Measurements from ENCODE around the gene NFE2L3. TPM values are rescaled to one million over a fixed set of nuclear protein-coding genes. Genes with fewer than 3 reads are reported as not detected.

The NFE2L3 gene
- total and polyA plus RNA-seq, 8 donors, result 1.2 to 10.3 (median 2.4) TPM

DNA sequence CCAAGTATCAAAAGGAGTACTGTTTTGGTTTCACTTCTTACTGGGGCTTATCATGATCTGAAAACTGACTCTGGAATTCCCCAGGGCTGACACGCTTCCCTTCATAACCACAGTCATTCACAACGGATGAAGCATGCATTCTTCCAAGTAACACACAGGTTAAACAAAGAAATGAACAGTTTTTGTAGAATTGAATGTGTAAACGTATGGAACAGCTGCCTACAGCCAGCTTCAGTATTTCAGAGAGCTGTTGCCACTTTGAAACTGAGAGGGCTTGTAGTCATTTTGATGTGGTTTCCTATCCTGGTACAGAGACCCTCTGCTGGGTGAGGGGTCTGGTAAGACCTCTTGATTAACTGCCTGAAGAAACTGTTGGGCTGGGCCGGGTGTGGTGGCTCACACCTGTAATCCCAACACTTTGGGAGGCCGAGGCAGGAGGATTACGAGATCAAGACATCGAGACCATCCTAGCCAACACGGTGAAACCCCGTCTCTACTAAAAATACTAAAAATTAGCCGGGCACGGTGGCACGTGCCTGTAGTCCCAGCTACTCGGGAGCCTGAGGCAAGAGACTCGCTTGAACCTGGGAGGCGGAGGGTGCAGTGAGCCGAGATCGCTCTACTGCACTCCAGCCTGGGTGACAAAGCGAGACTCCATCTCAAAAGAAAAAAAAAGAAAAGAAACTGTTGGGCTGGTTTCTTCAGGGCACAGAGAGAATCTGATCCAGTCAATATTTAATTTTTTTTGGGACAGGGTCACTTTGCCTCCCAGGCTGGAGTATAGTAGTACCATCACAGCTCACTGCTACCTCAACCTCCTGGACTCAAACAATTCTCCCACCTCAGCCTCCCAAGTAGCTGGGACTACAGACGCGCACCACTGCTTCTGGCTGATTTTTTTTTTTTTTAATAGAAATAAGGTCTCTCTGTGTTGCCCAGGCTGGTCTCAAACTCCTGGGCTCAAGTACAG, 4.7 kb downstream of the NFE2L3 start:
- ATAC-seq, result peak in 3 of 4 donors; percentile 17 to 62 (median 62)
- intact Hi-C loops (cut with DNase I), result no loop called here

DNA sequence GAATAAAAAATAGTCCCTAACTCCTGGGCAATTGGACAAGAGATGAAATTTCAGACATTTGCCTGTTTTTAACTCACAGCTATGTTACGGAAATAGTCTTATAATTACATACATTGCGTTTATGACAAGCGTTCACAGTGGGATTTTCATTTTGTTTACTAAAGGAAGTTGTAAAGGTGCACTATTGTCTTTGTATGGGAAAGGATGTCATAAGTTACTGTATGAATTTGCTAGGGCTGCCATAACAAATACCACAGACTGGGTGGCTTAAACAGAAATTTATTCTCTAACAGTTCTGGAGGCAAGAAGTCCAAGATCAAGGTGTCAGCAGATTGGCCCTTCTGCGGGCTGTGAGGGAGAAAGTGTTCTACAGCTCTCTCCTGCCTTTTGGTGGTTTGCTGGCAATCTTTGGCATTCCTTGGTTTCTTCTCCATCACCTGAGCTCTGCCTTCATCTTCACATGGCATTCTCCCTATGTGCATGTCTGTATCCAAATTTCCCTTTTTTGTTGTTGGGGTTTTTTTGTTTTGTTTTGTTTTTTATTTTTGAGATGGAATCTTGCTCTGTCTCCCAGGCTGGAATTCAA, 5.6 kb downstream of the NFE2L3 start:
- no peak for FAIRE-seq
- H3K27ac ChIP-seq, result peak overlapping the region in 1 of 4 donors; percentile 74
- TF ChIP-seq, protein P1, sequence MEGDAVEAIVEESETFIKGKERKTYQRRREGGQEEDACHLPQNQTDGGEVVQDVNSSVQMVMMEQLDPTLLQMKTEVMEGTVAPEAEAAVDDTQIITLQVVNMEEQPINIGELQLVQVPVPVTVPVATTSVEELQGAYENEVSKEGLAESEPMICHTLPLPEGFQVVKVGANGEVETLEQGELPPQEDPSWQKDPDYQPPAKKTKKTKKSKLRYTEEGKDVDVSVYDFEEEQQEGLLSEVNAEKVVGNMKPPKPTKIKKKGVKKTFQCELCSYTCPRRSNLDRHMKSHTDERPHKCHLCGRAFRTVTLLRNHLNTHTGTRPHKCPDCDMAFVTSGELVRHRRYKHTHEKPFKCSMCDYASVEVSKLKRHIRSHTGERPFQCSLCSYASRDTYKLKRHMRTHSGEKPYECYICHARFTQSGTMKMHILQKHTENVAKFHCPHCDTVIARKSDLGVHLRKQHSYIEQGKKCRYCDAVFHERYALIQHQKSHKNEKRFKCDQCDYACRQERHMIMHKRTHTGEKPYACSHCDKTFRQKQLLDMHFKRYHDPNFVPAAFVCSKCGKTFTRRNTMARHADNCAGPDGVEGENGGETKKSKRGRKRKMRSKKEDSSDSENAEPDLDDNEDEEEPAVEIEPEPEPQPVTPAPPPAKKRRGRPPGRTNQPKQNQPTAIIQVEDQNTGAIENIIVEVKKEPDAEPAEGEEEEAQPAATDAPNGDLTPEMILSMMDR (IDR thresholded peaks at IDR 0.05), result no peak
- DNase-seq, result no peak
- no peaks in the 10 kb centered on the region for H3K27me3 ChIP-seq
- H3K36me3 ChIP-seq, result no peaks in the 10 kb centered on the region
- no peak for ATAC-seq
- intact Hi-C loops (cut with DNase I), result no loop called here
- 90 to 91% methylated on average over 4 of the region's 4 CpGs for WGBS, 2 donors
- peaks cover 0 to 29% (median 0%) of the 10 kb centered on the region in 3 donors for H3K4me1 ChIP-seq
- H3K9me3 ChIP-seq, result no peaks in the 10 kb centered on the region
- H3K4me3 ChIP-seq, result no peak overlapping the region

More for the DNA sequence above, 4.7 kb downstream of the NFE2L3 start:
- Histone ChIP-seq H3K27ac (peak overlapping the region in 2 of 4 donors; percentile 74), H3K27me3 (no peaks in the 10 kb centered on the region), H3K9me3 (no peaks in the 10 kb centered on the region), H3K4me3 (no peak overlapping the region), H3K4me1 (peaks cover 0 to 29% (median 0%) of the 10 kb centered on the region in 3 donors), H3K36me3 (no peaks in the 10 kb centered on the region)
- FAIRE-seq (no peak), DNase-seq (no peak)
- 80 to 84% methylated on average over 20 of the region's 20 CpGs for WGBS, 2 donors
- TF ChIP-seq, protein P1 (IDR thresholded peaks at IDR 0.05), result no peak

- WGBS, 2 donors, result 58 to 64% methylated on average over 2 of the region's 2 CpGs
Observed at GRCh38 chr7:26159243-26159642, 7.2 kb downstream of the NFE2L3 start.

DNA sequence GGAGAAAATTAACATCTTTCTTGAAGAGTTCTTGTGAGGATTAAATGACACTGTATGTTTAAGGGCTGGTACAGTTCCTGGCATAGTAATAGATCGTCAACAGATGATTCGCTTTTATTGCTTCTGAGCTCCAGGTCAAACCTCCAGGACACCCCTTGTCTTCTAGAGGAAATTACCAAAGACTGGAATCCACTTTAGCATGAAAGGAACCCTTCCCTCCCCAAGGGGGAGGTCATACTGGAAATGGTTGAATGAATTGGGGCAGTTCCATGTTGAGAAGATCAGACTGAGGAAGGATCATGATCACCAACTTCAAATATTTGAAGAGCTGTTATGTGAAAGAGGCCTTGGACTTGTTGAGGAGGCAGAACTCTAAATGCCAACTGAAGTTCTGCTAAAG, 8.9 kb downstream of the NFE2L3 start:
- no peak for ATAC-seq
- WGBS, 2 donors, result 91 to 92% methylated on average over 2 of the region's 2 CpGs
- no peak for DNase-seq
- intact Hi-C loops (cut with DNase I), result no loop called here
- H3K36me3 ChIP-seq, result no peaks in the 10 kb centered on the region
- no peaks in the 10 kb centered on the region for H3K27me3 ChIP-seq
- no peak for FAIRE-seq
- no peak overlapping the region for H3K4me3 ChIP-seq
- H3K4me1 ChIP-seq, result peaks cover 0 to 8% (median 0%) of the 10 kb centered on the region in 3 donors
- H3K27ac ChIP-seq, result no peak overlapping the region
- no peaks in the 10 kb centered on the region for H3K9me3 ChIP-seq
- TF ChIP-seq, protein P1 (IDR thresholded peaks at IDR 0.05), result no peak

More at GRCh38 chr7:26159243-26159642, 7.2 kb downstream of the NFE2L3 start:
- intact Hi-C loops (cut with DNase I), result no loop called here
- FAIRE-seq (no peak), ATAC-seq (no peak), DNase-seq (no peak)
- Histone ChIP-seq H3K27me3 (no peaks in the 10 kb centered on the region), H3K4me1 (peaks cover 0 to 16% (median 0%) of the 10 kb centered on the region in 3 donors), H3K9me3 (no peaks in the 10 kb centered on the region), H3K27ac (no peak overlapping the region), H3K4me3 (no peak overlapping the region), H3K36me3 (no peaks in the 10 kb centered on the region)
- TF ChIP-seq, protein P1 (IDR thresholded peaks at IDR 0.05), result no peak

Data from pancreas (tissue), 10 donors.